Measurements from ENCODE around the gene KLF11.

Gene KLF11

DNA sequence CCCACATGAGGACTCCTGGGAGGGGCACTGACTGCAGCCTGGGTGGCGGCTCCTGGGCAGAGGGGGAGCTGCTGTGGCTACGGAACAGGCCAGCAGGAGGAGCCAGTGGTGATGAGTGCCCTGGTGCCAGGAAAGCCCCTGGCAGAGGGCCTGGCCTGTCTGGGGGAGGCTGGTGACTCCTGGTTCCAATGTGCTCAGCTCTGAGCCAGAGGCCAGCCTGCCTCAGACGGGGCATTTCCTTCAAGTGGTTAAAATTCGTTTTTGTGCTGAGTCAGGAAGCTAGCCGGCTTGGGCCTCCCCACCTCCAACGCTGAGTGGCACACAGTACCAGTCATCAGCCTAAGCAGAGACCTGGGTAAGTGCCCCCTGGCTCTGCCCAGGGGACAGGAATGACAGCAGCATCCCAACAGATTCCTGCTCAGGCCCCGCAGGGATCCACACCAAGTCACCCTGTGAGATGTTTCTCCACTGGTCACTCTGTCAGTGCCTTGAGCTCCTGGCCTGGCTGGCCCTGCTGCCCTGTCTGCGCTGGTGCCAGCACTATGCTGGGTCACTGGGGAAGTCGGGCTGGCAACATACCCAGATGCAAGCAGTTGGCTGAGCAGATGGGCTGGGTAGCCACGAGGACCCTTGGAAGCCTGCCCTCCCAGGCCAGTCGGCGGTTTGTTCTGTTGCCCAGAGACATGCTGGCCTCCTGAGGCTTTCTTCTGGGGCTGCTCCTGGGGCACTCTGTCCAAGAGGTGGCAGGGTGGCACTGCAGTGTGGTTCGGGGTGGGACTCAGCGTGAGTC is 7.1 kb upstream of the KLF11 start:
- H3K27me3 ChIP-seq (ENCODE audit: control insufficient read depth, insufficient read depth, low read length): no peaks in the 10 kb centered on the region
- H3K9me3 ChIP-seq (ENCODE audit: control insufficient read depth, insufficient read depth, low read length): no peaks in the 10 kb centered on the region
- no peak overlapping the region for H3K27ac ChIP-seq (ENCODE audit: low read depth, low read length)
- H3K9ac ChIP-seq (ENCODE audit: low read depth, low read length): no peak overlapping the region
- no peaks in the 10 kb centered on the region for H3K36me3 ChIP-seq (ENCODE audit: control insufficient read depth, insufficient read depth, low read length)
- no peaks in the 10 kb centered on the region for H3K4me1 ChIP-seq (ENCODE audit: control insufficient read depth, insufficient read depth, low read length)
- no peak overlapping the region for H3K4me3 ChIP-seq (ENCODE audit: low read depth, low read length)

DNA sequence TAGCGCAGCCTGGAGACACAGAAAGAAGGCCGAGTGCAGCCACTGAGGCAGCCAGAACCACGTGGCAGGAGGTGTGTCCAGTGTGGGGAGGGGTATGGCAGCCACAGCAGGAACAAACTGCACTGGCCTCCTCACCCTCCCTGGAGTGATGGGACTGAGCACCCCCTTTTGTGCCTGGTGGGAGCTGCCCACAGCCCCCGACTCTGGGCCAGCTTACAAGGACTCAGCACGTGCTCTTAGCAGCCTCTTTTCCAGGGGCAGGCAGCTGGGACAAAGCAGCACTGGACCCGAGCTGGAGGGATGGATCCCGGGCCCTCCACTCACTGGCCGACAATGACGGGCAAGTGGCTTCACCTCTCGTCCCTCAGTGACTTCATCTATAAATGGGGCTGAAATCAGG is 5.2 kb upstream of the KLF11 start:
- H3K4me3 ChIP-seq (ENCODE audit: low read depth, low read length): no peak overlapping the region
- H3K27me3 ChIP-seq (ENCODE audit: control insufficient read depth, insufficient read depth, low read length): peaks cover 10% of the 10 kb centered on the region
- H3K4me1 ChIP-seq (ENCODE audit: control insufficient read depth, insufficient read depth, low read length): peaks cover 8% of the 10 kb centered on the region
- no peak overlapping the region for H3K27ac ChIP-seq (ENCODE audit: low read depth, low read length)
- H3K9me3 ChIP-seq (ENCODE audit: control insufficient read depth, insufficient read depth, low read length): no peaks in the 10 kb centered on the region
- no peaks in the 10 kb centered on the region for H3K36me3 ChIP-seq (ENCODE audit: control insufficient read depth, insufficient read depth, low read length)
- no peak overlapping the region for H3K9ac ChIP-seq (ENCODE audit: low read depth, low read length)

DNA sequence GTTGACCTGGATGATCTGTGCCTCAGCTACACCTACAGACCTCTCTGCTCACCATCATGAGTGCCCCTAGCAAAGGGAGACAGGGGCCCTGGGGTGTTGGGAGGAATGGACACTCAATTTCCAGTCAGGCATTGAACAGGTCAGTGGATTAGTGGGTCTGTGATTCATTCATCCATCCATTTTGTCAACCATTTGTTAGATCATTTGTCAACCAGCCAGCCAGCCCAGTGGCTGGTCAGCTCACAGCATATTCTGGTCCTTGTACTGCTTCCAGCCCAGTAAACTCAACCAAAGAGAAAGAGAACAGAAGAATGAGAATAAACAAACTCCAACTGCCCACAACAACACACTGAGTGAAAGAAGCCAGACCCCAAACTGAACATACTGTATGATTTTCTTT is 4.6 kb upstream of the KLF11 start:
- Histone ChIP-seq H3K9ac (ENCODE audit: low read depth, low read length) (no peak overlapping the region), H3K27me3 (ENCODE audit: control insufficient read depth, insufficient read depth, low read length) (peaks cover 10% of the 10 kb centered on the region), H3K27ac (ENCODE audit: low read depth, low read length) (no peak overlapping the region), H3K4me3 (ENCODE audit: low read depth, low read length) (no peak overlapping the region), H3K36me3 (ENCODE audit: control insufficient read depth, insufficient read depth, low read length) (no peaks in the 10 kb centered on the region), H3K4me1 (ENCODE audit: control insufficient read depth, insufficient read depth, low read length) (peaks cover 8% of the 10 kb centered on the region), H3K9me3 (ENCODE audit: control insufficient read depth, insufficient read depth, low read length) (no peaks in the 10 kb centered on the region)

DNA sequence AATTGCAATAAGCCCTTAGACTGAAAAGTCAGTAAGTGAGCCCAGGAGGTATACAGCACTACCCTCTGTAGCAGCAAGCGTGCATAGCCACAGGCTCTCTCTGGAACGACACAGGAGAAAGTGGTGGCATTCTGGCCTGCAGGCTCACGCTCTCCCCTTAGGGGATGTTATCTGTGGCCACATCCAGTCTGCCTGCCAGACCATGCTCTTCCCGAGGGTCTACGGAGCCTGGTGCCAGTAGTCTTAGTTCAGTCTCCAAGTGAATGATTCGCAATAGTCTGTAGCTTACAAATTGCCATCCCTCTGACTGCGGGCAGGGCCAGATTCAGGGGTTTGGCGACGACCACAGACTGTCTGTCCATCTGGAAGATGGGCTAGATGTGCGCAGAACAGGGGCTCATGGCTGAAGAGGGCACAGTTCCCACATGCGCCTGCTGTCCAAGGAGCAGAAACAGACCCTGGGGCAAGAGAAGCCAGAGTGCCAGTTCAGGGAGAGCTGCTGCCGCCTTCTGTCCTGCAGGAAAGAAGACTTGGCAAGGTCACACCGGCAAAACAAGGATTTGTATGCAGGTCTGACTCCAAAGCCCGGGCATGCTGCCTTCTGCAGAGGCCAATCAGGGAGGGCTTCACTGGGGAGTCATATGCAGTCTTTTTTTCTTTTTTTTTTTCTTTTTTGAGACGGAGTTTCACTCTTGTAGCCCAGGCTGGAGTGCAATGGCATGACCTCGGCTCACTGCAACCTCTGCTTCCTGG is 3.5 kb upstream of the KLF11 start:
- Histone ChIP-seq H3K4me3 (ENCODE audit: low read depth, low read length) (no peak overlapping the region), H3K27me3 (ENCODE audit: control insufficient read depth, insufficient read depth, low read length) (peaks cover 17% of the 10 kb centered on the region), H3K4me1 (ENCODE audit: control insufficient read depth, insufficient read depth, low read length) (peaks cover 8% of the 10 kb centered on the region), H3K9me3 (ENCODE audit: control insufficient read depth, insufficient read depth, low read length) (no peaks in the 10 kb centered on the region), H3K36me3 (ENCODE audit: control insufficient read depth, insufficient read depth, low read length) (no peaks in the 10 kb centered on the region), H3K27ac (ENCODE audit: low read depth, low read length) (no peak overlapping the region), H3K9ac (ENCODE audit: low read depth, low read length) (no peak overlapping the region)

DNA sequence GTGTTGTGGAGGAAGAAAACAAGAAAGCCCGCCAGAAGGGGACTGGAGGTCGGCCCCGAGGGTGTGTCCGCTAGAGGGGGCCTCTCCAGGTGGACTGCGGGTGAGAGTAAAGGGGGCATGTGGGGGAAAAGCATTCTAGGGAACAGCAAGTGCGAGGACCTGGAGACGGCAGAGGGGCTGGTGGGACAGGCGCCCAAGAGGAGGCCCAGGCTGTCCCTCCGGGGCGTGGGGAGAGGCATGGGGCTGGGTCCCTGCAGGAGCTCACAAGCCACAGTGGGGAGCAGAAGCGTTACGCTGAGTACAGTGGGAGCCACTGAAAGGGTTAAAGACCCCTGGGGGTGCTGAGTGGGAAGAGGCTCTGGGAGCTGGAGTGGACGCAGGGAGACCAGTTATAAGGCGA is 1.6 kb upstream of the KLF11 start:
- peak overlapping the region; percentile 65; the same call in 1 of the 2 replicates for H3K4me3 ChIP-seq (ENCODE audit: low read depth, low read length)
- H3K4me1 ChIP-seq (ENCODE audit: control insufficient read depth, insufficient read depth, low read length): peaks cover 8% of the 10 kb centered on the region
- H3K9ac ChIP-seq (ENCODE audit: low read depth, low read length): no peak overlapping the region
- H3K9me3 ChIP-seq (ENCODE audit: control insufficient read depth, insufficient read depth, low read length): no peaks in the 10 kb centered on the region
- peaks cover 17% of the 10 kb centered on the region for H3K27me3 ChIP-seq (ENCODE audit: control insufficient read depth, insufficient read depth, low read length)
- no peak overlapping the region for H3K27ac ChIP-seq (ENCODE audit: low read depth, low read length)
- H3K36me3 ChIP-seq (ENCODE audit: control insufficient read depth, insufficient read depth, low read length): no peaks in the 10 kb centered on the region

DNA sequence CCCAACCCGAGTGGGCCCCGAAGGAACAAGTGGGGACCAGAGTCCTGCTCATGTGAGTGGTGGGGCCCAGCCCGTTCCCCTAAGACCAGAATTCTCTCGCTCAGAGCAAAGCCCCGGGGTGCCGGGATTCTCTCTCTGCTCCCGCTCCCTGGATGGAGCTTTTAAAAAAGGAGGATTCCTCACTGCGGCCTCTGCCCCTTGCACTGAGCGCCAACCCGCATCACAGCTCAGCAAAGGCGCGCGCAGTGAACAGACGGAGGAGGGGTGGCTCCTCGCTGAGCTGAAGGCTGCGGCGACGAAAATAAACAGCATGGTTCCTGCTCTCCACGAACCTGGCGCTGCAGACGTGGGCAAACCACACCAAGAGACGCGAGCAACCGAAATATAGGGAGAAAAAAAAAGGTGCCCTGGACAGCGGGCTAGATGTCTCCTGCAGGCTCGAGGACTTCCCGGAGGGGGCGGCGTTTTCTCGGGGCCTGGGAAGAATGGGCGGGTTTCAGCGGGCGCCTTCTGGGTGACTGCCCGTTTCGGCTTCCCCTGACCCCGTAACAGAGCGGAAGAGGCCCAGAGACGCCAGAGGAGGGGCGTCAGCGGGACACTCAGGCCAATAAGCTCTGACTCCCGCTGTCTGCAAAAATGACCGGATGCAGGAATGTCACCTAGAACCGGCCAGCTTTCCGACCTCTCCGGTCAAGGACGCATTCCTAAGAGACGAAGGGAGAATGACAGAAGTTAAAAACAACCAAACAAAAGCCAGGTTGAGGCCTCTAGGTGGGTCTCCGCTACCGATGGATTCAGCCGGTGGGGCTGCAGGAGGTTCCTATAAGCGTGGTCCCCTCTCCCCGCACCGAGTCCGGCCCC is 819 bp upstream of the KLF11 start:
- H3K4me3 ChIP-seq (ENCODE audit: low read depth, low read length): peak overlapping the region; percentile 65
- peak overlapping the region; percentile 76 for H3K27ac ChIP-seq (ENCODE audit: low read depth, low read length)
- peaks cover 1% of the 10 kb centered on the region; the same call in 1 of the 2 replicates for H3K36me3 ChIP-seq (ENCODE audit: control insufficient read depth, insufficient read depth, low read length)
- peaks cover 17% of the 10 kb centered on the region for H3K27me3 ChIP-seq (ENCODE audit: control insufficient read depth, insufficient read depth, low read length)
- peak overlapping the region; percentile 43 for H3K9ac ChIP-seq (ENCODE audit: low read depth, low read length)
- no peaks in the 10 kb centered on the region for H3K9me3 ChIP-seq (ENCODE audit: control insufficient read depth, insufficient read depth, low read length)
- H3K4me1 ChIP-seq (ENCODE audit: control insufficient read depth, insufficient read depth, low read length): peaks cover 8% of the 10 kb centered on the region

DNA sequence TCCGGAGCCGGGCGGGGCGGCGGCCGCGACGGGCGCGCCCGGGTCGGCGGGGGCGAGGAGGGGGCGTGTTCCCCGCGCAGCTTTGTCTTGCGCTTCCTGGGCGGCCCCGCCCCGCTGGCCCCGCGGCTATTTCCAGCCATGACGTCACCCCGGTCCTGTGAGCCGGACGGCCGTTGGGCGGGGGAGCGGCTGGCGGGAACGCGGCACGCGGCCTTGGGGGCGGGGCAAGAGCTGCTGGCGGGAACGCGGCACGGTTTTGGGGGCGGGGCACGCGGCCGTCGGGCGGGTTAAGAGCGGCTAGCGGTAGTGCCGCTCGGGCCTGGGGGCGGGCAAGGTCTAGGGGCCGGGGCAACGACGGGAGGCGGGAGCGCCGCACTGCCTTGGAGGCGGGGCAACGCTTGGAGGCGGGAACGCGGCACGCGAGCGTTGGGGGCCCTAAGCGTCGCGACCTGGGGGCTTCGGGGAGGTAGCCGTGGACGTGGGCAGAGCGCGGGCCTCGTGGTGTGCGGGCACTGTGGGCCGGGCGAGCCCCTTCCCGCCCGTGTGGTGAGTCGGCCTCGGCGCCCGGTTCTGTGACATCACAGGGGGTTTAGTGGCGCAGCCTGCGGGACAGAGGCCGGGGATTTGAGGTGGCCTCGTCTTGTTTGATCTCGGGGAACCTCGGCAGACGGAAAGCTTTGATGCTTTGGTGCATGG is 704 bp downstream of the KLF11 start:
- Histone ChIP-seq H3K27me3 (ENCODE audit: control insufficient read depth, insufficient read depth, low read length) (peaks cover 17% of the 10 kb centered on the region), H3K27ac (ENCODE audit: low read depth, low read length) (peak overlapping the region; percentile 90), H3K4me1 (ENCODE audit: control insufficient read depth, insufficient read depth, low read length) (peaks cover 8% of the 10 kb centered on the region), H3K9me3 (ENCODE audit: control insufficient read depth, insufficient read depth, low read length) (no peaks in the 10 kb centered on the region), H3K9ac (ENCODE audit: low read depth, low read length) (peak overlapping the region; percentile 83; the same call in 1 of the 2 replicates), H3K36me3 (ENCODE audit: control insufficient read depth, insufficient read depth, low read length) (peaks cover 14% of the 10 kb centered on the region), H3K4me3 (ENCODE audit: low read depth, low read length) (peak overlapping the region; percentile 64)

DNA sequence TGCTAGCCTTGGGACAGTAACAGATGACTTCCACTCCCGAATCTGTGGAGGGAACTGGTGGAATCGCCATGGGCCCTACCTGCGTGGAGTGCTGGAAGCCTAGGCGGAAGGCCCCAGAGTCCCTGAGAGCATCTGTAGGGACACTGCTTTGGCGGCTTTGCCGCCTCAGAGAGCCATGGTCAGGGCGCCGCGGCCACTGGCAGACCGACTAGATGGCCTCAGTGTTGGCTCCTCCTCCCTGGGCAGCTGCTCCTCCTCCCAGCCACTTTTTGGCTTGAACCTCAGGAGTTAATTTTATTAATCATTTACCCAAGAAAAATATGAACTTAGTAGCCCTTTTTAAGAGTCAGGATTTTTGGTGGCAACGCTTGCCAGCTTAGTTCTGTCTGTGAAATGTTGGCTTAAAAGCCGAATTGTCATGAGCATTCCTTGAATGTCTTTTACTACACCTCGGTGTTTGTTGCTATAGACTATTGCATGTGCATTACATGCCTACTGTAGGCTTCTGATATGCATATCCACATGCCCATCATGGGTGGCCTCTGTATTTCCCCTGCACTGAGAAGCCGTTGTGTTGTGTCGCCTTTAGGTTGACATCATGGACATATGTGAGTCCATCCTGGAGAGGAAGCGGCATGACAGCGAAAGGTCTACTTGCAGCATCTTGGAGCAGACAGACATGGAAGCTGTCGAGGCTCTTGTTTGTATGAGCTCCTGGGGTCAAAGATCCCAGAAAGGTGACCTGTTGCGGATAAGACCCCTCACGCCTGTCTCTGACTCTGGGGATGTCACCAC is 2.4 kb downstream of the KLF11 start:
- H3K36me3 ChIP-seq (ENCODE audit: control insufficient read depth, insufficient read depth, low read length): peaks cover 15% of the 10 kb centered on the region
- H3K4me1 ChIP-seq (ENCODE audit: control insufficient read depth, insufficient read depth, low read length): peaks cover 8% of the 10 kb centered on the region
- H3K4me3 ChIP-seq (ENCODE audit: low read depth, low read length): no peak overlapping the region
- no peak overlapping the region for H3K27ac ChIP-seq (ENCODE audit: low read depth, low read length)
- no peak overlapping the region for H3K9ac ChIP-seq (ENCODE audit: low read depth, low read length)
- no peaks in the 10 kb centered on the region for H3K9me3 ChIP-seq (ENCODE audit: control insufficient read depth, insufficient read depth, low read length)
- peaks cover 17% of the 10 kb centered on the region for H3K27me3 ChIP-seq (ENCODE audit: control insufficient read depth, insufficient read depth, low read length)

DNA sequence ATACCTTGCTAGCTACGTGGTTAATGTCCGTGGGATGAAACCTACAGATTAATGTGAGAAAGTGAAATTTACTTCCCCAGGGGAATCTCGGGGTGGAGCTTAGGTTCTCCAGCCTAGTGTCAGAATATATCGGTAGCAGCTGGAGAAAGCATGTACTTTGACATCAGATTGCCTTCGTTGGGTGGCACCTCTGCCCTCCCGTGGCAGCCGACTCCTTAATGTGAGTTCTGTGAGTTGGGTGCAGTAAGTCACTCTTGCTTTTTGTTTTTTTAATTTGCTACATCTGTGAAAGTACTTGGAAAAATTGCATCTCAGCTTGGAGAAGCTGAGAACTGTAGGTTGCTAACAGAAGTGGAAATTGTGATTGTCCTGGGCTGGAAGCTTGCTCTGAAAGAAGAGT is 3.6 kb downstream of the KLF11 start:
- Histone ChIP-seq H3K27me3 (ENCODE audit: control insufficient read depth, insufficient read depth, low read length) (peaks cover 14% of the 10 kb centered on the region), H3K9me3 (ENCODE audit: control insufficient read depth, insufficient read depth, low read length) (no peaks in the 10 kb centered on the region), H3K27ac (ENCODE audit: low read depth, low read length) (no peak overlapping the region), H3K4me3 (ENCODE audit: low read depth, low read length) (no peak overlapping the region), H3K9ac (ENCODE audit: low read depth, low read length) (no peak overlapping the region), H3K36me3 (ENCODE audit: control insufficient read depth, insufficient read depth, low read length) (peaks cover 15% of the 10 kb centered on the region), H3K4me1 (ENCODE audit: control insufficient read depth, insufficient read depth, low read length) (peaks cover 6% of the 10 kb centered on the region)
